ENCODE measurements around the gene IRF2BP2. TPM values are rescaled to one million over a fixed set of nuclear protein-coding genes. Genes with fewer than 3 reads are reported as not detected.

IRF2BP2 gene
- total and polyA plus RNA-seq, 2 of the 13 experiments (the other 11 are each of a cell fraction or from before 2014, with no cell fraction given) = 140 to 147 TPM

DNA sequence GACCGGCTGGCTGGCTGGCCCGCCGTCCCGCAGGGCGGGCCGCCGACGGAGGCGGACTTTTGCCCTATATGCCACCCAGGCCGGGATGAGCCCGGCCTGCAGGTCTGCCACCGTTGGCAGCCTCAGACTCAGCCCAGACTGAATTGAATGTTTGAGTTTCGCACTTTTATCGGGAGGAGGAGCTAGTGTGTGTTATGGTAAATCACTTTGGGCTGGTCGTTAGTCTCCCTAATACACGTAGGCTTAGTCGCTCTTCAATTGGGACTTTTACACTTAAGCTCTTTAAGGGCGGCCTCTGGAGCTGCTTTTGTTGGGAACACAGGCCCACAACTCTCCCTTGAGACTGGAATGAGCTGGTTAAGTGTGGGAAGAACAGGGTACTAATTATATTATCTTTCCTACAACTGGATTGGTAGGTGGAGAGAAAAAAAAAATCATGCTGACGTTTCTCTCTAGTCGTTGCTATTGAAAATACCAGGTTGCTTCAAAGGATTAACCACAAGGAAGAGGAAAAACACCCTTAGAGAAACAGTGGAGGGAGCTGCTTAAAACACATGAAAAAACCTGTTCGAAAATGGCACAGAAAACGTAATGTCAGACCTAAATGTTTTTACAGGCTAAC, 1.4 kb upstream of the IRF2BP2 start (continued):
- TF ChIP-seq, protein P1, sequence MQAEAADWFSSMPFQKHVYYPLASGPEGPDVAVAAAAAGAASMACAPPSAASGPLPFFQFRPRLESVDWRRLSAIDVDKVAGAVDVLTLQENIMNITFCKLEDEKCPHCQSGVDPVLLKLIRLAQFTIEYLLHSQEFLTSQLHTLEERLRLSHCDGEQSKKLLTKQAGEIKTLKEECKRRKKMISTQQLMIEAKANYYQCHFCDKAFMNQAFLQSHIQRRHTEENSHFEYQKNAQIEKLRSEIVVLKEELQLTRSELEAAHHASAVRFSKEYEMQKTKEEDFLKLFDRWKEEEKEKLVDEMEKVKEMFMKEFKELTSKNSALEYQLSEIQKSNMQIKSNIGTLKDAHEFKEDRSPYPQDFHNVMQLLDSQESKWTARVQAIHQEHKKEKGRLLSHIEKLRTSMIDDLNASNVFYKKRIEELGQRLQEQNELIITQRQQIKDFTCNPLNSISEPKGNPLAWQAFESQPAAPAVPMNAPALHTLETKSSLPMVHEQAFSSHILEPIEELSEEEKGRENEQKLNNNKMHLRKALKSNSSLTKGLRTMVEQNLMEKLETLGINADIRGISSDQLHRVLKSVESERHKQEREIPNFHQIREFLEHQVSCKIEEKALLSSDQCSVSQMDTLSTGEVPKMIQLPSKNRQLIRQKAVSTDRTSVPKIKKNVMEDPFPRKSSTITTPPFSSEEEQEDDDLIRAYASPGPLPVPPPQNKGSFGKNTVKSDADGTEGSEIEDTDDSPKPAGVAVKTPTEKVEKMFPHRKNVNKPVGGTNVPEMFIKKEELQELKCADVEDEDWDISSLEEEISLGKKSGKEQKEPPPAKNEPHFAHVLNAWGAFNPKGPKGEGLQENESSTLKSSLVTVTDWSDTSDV (CRISPR knock-in tag; IDR thresholded peaks at IDR 0.05) = no peak
- no peak; the same call in 1 of the 2 replicates for TF ChIP-seq ZNF792 (CRISPR knock-in tag; IDR thresholded peaks at IDR 0.05)
- TF ChIP-seq, protein P2, sequence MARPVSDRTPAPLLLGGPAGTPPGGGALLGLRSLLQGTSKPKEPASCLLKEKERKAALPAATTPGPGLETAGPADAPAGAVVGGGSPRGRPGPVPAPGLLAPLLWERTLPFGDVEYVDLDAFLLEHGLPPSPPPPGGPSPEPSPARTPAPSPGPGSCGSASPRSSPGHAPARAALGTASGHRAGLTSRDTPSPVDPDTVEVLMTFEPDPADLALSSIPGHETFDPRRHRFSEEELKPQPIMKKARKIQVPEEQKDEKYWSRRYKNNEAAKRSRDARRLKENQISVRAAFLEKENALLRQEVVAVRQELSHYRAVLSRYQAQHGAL (CRISPR knock-in tag; IDR thresholded peaks at IDR 0.05; ENCODE audit: not compliant biosample characterization) = no peak
- TF ChIP-seq NFIC (IDR thresholded peaks at IDR 0.05; ENCODE audit: low read length) = no peak
- no peak; the same call in 1 of the 2 replicates for TF ChIP-seq KMT2B (CRISPR knock-in tag; IDR thresholded peaks at IDR 0.05)
- no peak for TF ChIP-seq ZNF3 (CRISPR knock-in tag; IDR thresholded peaks at IDR 0.05)
- TF ChIP-seq ZNF660 (CRISPR knock-in tag; IDR thresholded peaks at IDR 0.05; ENCODE audit: borderline replicate concordance, low read depth) = no peak
- 0 out of 2 replicates have a peak, but pooled peaks have one; percentile 64 for TF ChIP-seq ZNF510 (CRISPR knock-in tag; IDR thresholded peaks at IDR 0.05; ENCODE audit: low read depth)
- TF ChIP-seq ZNF724P (CRISPR knock-in tag; IDR thresholded peaks at IDR 0.05; ENCODE audit: borderline replicate concordance) = no peak
- TF ChIP-seq, protein P3, sequence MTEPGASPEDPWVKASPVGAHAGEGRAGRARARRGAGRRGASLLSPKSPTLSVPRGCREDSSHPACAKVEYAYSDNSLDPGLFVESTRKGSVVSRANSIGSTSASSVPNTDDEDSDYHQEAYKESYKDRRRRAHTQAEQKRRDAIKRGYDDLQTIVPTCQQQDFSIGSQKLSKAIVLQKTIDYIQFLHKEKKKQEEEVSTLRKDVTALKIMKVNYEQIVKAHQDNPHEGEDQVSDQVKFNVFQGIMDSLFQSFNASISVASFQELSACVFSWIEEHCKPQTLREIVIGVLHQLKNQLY (CRISPR knock-in tag; IDR thresholded peaks at IDR 0.05) = no peak
- TF ChIP-seq, protein P4, sequence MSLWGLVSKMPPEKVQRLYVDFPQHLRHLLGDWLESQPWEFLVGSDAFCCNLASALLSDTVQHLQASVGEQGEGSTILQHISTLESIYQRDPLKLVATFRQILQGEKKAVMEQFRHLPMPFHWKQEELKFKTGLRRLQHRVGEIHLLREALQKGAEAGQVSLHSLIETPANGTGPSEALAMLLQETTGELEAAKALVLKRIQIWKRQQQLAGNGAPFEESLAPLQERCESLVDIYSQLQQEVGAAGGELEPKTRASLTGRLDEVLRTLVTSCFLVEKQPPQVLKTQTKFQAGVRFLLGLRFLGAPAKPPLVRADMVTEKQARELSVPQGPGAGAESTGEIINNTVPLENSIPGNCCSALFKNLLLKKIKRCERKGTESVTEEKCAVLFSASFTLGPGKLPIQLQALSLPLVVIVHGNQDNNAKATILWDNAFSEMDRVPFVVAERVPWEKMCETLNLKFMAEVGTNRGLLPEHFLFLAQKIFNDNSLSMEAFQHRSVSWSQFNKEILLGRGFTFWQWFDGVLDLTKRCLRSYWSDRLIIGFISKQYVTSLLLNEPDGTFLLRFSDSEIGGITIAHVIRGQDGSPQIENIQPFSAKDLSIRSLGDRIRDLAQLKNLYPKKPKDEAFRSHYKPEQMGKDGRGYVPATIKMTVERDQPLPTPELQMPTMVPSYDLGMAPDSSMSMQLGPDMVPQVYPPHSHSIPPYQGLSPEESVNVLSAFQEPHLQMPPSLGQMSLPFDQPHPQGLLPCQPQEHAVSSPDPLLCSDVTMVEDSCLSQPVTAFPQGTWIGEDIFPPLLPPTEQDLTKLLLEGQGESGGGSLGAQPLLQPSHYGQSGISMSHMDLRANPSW (CRISPR knock-in tag; IDR thresholded peaks at IDR 0.05; ENCODE audit: borderline replicate concordance) = no peak
- TF ChIP-seq MBNL3 (CRISPR knock-in tag; conservative IDR thresholded peaks at IDR 0.05) = no peak
- no peak for TF ChIP-seq ZNF773 (CRISPR knock-in tag; IDR thresholded peaks at IDR 0.05; ENCODE audit: borderline replicate concordance)
- TF ChIP-seq, protein P5, sequence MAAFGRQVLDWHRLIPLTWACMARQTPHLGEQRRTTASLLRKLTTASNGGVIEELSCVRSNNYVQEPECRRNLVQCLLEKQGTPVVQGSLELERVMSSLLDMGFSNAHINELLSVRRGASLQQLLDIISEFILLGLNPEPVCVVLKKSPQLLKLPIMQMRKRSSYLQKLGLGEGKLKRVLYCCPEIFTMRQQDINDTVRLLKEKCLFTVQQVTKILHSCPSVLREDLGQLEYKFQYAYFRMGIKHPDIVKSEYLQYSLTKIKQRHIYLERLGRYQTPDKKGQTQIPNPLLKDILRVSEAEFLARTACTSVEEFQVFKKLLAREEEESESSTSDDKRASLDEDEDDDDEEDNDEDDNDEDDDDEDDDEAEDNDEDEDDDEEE (CRISPR knock-in tag; IDR thresholded peaks at IDR 0.05) = no peak; the same call in 1 of the 2 replicates
- TF ChIP-seq, protein P6, sequence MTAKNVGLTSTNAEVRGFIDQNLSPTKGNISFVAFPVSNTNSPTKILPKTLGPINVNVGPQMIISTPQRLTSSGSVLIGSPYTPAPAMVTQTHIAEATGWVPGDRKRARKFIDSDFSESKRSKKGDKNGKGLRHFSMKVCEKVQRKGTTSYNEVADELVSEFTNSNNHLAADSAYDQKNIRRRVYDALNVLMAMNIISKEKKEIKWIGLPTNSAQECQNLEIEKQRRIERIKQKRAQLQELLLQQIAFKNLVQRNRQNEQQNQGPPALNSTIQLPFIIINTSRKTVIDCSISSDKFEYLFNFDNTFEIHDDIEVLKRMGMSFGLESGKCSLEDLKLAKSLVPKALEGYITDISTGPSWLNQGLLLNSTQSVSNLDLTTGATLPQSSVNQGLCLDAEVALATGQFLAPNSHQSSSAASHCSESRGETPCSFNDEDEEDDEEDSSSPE (CRISPR knock-in tag; IDR thresholded peaks at IDR 0.05) = 0 out of 2 replicates have a peak, but pooled peaks have one; percentile 15
- no peak for TF ChIP-seq NFRKB (IDR thresholded peaks at IDR 0.05)
- peak; percentile 28; the same call in 1 of the 2 replicates for TF ChIP-seq HDAC2 (CRISPR knock-in tag; IDR thresholded peaks at IDR 0.05)
- TF ChIP-seq, protein P7, sequence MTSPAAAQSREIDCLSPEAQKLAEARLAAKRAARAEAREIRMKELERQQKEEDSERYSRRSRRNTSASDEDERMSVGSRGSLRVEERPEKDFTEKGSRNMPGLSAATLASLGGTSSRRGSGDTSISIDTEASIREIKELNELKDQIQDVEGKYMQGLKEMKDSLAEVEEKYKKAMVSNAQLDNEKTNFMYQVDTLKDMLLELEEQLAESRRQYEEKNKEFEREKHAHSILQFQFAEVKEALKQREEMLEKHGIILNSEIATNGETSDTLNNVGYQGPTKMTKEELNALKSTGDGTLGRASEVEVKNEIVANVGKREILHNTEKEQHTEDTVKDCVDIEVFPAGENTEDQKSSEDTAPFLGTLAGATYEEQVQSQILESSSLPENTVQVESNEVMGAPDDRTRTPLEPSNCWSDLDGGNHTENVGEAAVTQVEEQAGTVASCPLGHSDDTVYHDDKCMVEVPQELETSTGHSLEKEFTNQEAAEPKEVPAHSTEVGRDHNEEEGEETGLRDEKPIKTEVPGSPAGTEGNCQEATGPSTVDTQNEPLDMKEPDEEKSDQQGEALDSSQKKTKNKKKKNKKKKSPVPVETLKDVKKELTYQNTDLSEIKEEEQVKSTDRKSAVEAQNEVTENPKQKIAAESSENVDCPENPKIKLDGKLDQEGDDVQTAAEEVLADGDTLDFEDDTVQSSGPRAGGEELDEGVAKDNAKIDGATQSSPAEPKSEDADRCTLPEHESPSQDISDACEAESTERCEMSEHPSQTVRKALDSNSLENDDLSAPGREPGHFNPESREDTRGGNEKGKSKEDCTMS (CRISPR knock-in tag; conservative IDR thresholded peaks at IDR 0.05) = no peak

Data from HepG2 (cell line).